GM19025 (cell line): ENCODE data around the gene LCLAT1.
A peak's percentile ranks its signal among the peaks of the same experiment; 100 is the strongest.

Experiments used
- ATAC-seq: cut with Tn5 transposase; IDR thresholded peaks from one replicate; pipeline ENCODE4 v1.9.1; 2021; ENCODE audit warnings: mild to moderate bottlenecking, low read depth, moderate library complexity; ENCODE audit not compliant: unreplicated experiment

LCLAT1 gene

GRCh38 chr2:30447149-30448045, at the start of gene LCLAT1:
LCLAT1 (plus strand) TSS chr2:30447246; CDS start chr2:30525591, 78,345 bp downstream.
- peak; percentile 98 for ATAC-seq

- no peak for ATAC-seq
These were observed 48.8 kb upstream of the LCLAT1 start for GRCh38 chr2:30398084-30398873.

GRCh38 chr2:30400151-30400954, 46.7 kb upstream of the LCLAT1 start:
- no peak for ATAC-seq

- no peak for ATAC-seq
These were observed 44.4 kb upstream of the LCLAT1 start for GRCh38 chr2:30402441-30403182.

GRCh38 chr2:30403592-30404312, 43.3 kb upstream of the LCLAT1 start:
- no peak for ATAC-seq

- ATAC-seq = no peak
These were observed 42.5 kb upstream of the LCLAT1 start for GRCh38 chr2:30404319-30405259.

GRCh38 chr2:30405260-30405605, 41.8 kb upstream of the LCLAT1 start:
- ATAC-seq = no peak

- ATAC-seq = no peak
These were observed 40.2 kb upstream of the LCLAT1 start for GRCh38 chr2:30406853-30407252.

GRCh38 chr2:30408961-30409387, 38.1 kb upstream of the LCLAT1 start:
- no peak for ATAC-seq

- no peak for ATAC-seq
These were observed 36.8 kb upstream of the LCLAT1 start for GRCh38 chr2:30410217-30410616.

GRCh38 chr2:30412047-30412683, 34.9 kb upstream of the LCLAT1 start:
- ATAC-seq = no peak

- ATAC-seq = no peak
These were observed 34.1 kb upstream of the LCLAT1 start for GRCh38 chr2:30412684-30413570.

GRCh38 chr2:30414961-30415360, 32.1 kb upstream of the LCLAT1 start:
- ATAC-seq = no peak

GRCh38 chr2:30417253-30417652, 29.8 kb upstream of the LCLAT1 start:
- ATAC-seq = no peak

- ATAC-seq = no peak
These were observed 25.9 kb upstream of the LCLAT1 start for GRCh38 chr2:30421026-30421603.

- ATAC-seq = no peak
These were observed 25.2 kb upstream of the LCLAT1 start for GRCh38 chr2:30421604-30422443.
